ENCODE results near the gene CACNG4. TPM values are rescaled to one million over a fixed set of nuclear protein-coding genes. Genes with fewer than 3 reads are reported as not detected.

Gene CACNG4
- total RNA-seq, 1 donor from 2014 or later, result 5.8 TPM

GRCh38 chr17:67041531-67041930, 77.0 kb downstream of the CACNG4 start:
- H3K4me1 Mint-ChIP-seq (ENCODE audit: low read depth, unreplicated experiment), result no peaks in the 10 kb centered on the region
- no peaks in the 10 kb centered on the region for H3K36me3 Mint-ChIP-seq (ENCODE audit: low read depth, unreplicated experiment)

GRCh38 chr17:67041941-67042899, 77.7 kb downstream of the CACNG4 start:
- Histone ChIP-seq H3K4me1 (ENCODE audit: insufficient read depth, low read length) (no peaks in the 10 kb centered on the region), H3K4me2 (ENCODE audit: low read length) (no peak overlapping the region), H3K27ac (ENCODE audit: low read depth, low read length) (no peak overlapping the region), H3K27me3 (ENCODE audit: insufficient read depth, low read length) (no peaks in the 10 kb centered on the region), H3K9ac (ENCODE audit: low read length) (no peak overlapping the region), H3K79me2 (ENCODE audit: insufficient read depth, low read length) (no peaks in the 10 kb centered on the region), H3K36me3 (ENCODE audit: insufficient read depth, low read length) (no peaks in the 10 kb centered on the region), H2AFZ (ENCODE audit: low read depth, low read length) (no peak overlapping the region), H3K4me3 (ENCODE audit: insufficient read depth, low read depth, low read length) (no peak overlapping the region), H3K9me3 (ENCODE audit: insufficient read depth, low read depth, low read length) (no peaks in the 10 kb centered on the region), H4K20me1 (ENCODE audit: insufficient read depth, low read length) (no peaks in the 10 kb centered on the region)
- DNase-seq (ENCODE audit: low read depth), result no peak
- FAIRE-seq, result no peak
- Mint-ChIP-seq H3K4me1 (ENCODE audit: low read depth, unreplicated experiment) (no peaks in the 10 kb centered on the region), H3K9me3 (ENCODE audit: unreplicated experiment) (peaks cover 5% of the 10 kb centered on the region), H3K27ac (ENCODE audit: unreplicated experiment) (no peak overlapping the region), H3K36me3 (ENCODE audit: low read depth, unreplicated experiment) (peaks cover 4% of the 10 kb centered on the region), H3K4me3 (ENCODE audit: unreplicated experiment) (no peak overlapping the region), H3K27me3 (ENCODE audit: low read depth, unreplicated experiment) (peaks cover 52% of the 10 kb centered on the region)
- TF ChIP-seq CTCF (IDR thresholded peaks at IDR 0.05; ENCODE audit: insufficient read depth, low read depth, low read length) (no peak), EZH2 (IDR thresholded peaks at IDR 0.05; ENCODE audit: insufficient read depth, low read length) (no peak)

More at GRCh38 chr17:67041531-67041930, 77.0 kb downstream of the CACNG4 start:
- no peaks in the 10 kb centered on the region for H3K36me3 ChIP-seq (ENCODE audit: insufficient read depth, low read length)
- no peaks in the 10 kb centered on the region for H3K4me1 ChIP-seq (ENCODE audit: insufficient read depth, low read length)
- H3K4me3 ChIP-seq (ENCODE audit: insufficient read depth, low read depth, low read length), result no peak overlapping the region
- H4K20me1 ChIP-seq (ENCODE audit: insufficient read depth, low read length), result no peaks in the 10 kb centered on the region
- no peak overlapping the region for H3K9ac ChIP-seq (ENCODE audit: low read length)
- DNase-seq (ENCODE audit: low read depth), result no peak
- no peaks in the 10 kb centered on the region for H3K79me2 ChIP-seq (ENCODE audit: insufficient read depth, low read length)
- no peak overlapping the region for H3K4me2 ChIP-seq (ENCODE audit: low read length)
- no peak for FAIRE-seq
- no peaks in the 10 kb centered on the region for H3K9me3 ChIP-seq (ENCODE audit: insufficient read depth, low read depth, low read length)
- H3K4me3 Mint-ChIP-seq (ENCODE audit: unreplicated experiment), result no peak overlapping the region
- H3K9me3 Mint-ChIP-seq (ENCODE audit: unreplicated experiment), result peaks cover 3% of the 10 kb centered on the region
- no peaks in the 10 kb centered on the region for H3K27me3 ChIP-seq (ENCODE audit: insufficient read depth, low read length)
- peaks cover 45% of the 10 kb centered on the region for H3K27me3 Mint-ChIP-seq (ENCODE audit: low read depth, unreplicated experiment)
- TF ChIP-seq EZH2 (IDR thresholded peaks at IDR 0.05; ENCODE audit: insufficient read depth, low read length) (no peak), CTCF (IDR thresholded peaks at IDR 0.05; ENCODE audit: insufficient read depth, low read depth, low read length) (no peak)
- H2AFZ ChIP-seq (ENCODE audit: low read depth, low read length), result no peak overlapping the region
- no peak overlapping the region for H3K27ac ChIP-seq (ENCODE audit: low read depth, low read length)
- H3K27ac Mint-ChIP-seq (ENCODE audit: unreplicated experiment), result no peak overlapping the region

GRCh38 chr17:67043283-67043682, 78.8 kb downstream of the CACNG4 start:
- Histone ChIP-seq H3K9ac (ENCODE audit: low read length) (no peak overlapping the region), H3K4me3 (ENCODE audit: insufficient read depth, low read depth, low read length) (no peak overlapping the region), H3K4me2 (ENCODE audit: low read length) (no peak overlapping the region), H4K20me1 (ENCODE audit: insufficient read depth, low read length) (no peaks in the 10 kb centered on the region), H3K4me1 (ENCODE audit: insufficient read depth, low read length) (no peaks in the 10 kb centered on the region), H3K79me2 (ENCODE audit: insufficient read depth, low read length) (no peaks in the 10 kb centered on the region), H3K27me3 (ENCODE audit: insufficient read depth, low read length) (no peaks in the 10 kb centered on the region), H3K27ac (ENCODE audit: low read depth, low read length) (no peak overlapping the region), H3K9me3 (ENCODE audit: insufficient read depth, low read depth, low read length) (peaks cover 3% of the 10 kb centered on the region), H3K36me3 (ENCODE audit: insufficient read depth, low read length) (no peaks in the 10 kb centered on the region), H2AFZ (ENCODE audit: low read depth, low read length) (no peak overlapping the region)
- Mint-ChIP-seq H3K4me3 (ENCODE audit: unreplicated experiment) (no peak overlapping the region), H3K27me3 (ENCODE audit: low read depth, unreplicated experiment) (peaks cover 51% of the 10 kb centered on the region), H3K4me1 (ENCODE audit: low read depth, unreplicated experiment) (no peaks in the 10 kb centered on the region), H3K36me3 (ENCODE audit: low read depth, unreplicated experiment) (peaks cover 5% of the 10 kb centered on the region), H3K27ac (ENCODE audit: unreplicated experiment) (no peak overlapping the region), H3K9me3 (ENCODE audit: unreplicated experiment) (peaks cover 13% of the 10 kb centered on the region)
- FAIRE-seq (no peak), DNase-seq (ENCODE audit: low read depth) (no peak)
- TF ChIP-seq CTCF (IDR thresholded peaks at IDR 0.05; ENCODE audit: insufficient read depth, low read depth, low read length) (no peak), EZH2 (IDR thresholded peaks at IDR 0.05; ENCODE audit: insufficient read depth, low read length) (no peak)
